H1 (cell line): ENCODE data around the gene FANCE.

Experiments
- CTCF ChIP-seq, 3 experiments: IDR thresholded peaks; 1 replicate in 2 of 3; 2 replicates in 1 of 3; pipeline versions ENCODE4 v1.5.1 to v1.6.1; 2011; ENCODE audit warnings: low read length in 3 of 3, mild to moderate bottlenecking in 3 of 3, inconsistent platforms in 2 of 3, low read depth in 1 of 3, moderate library complexity in 1 of 3; ENCODE audit not compliant: insufficient read depth in 1 of 3; ENCODE audit errors: control extremely low read depth in 1 of 3
- EP300 ChIP-seq, 2 experiments: IDR thresholded peaks; 1 replicate in 1 of 2; 2 replicates in 1 of 2; pipeline ENCODE4 v1.6.1; 2011 to 2012; ENCODE audit warnings: low read depth in 2 of 2, low read length in 2 of 2, mild to moderate bottlenecking in 2 of 2, borderline replicate concordance in 1 of 2, inconsistent platforms in 1 of 2, moderate library complexity in 1 of 2
- KDM5A ChIP-seq: fragments of 200-600 bp; IDR thresholded peaks from 2 replicates; pipeline ENCODE4 v1.7.1; 2012; ENCODE audit warnings: mild to moderate bottlenecking, low read length, inconsistent platforms, mixed read lengths
- NRF1 ChIP-seq: IDR thresholded peaks from 2 replicates; pipeline ENCODE4 v1.6.1; 2011; ENCODE audit warnings: mild to moderate bottlenecking, low read depth, low read length, improper control_type of control experiment
- RXRA ChIP-seq: IDR thresholded peaks from 2 replicates; pipeline ENCODE4 v1.6.1; 2011; ENCODE audit warnings: low read depth, mild to moderate bottlenecking, low read length, moderate library complexity; ENCODE audit not compliant: insufficient read depth

GRCh38 chr6:35473850-35474130, 21.7 kb downstream of the FANCE start:
- no peak for TF ChIP-seq CTCF (IDR thresholded peaks at IDR 0.05; ENCODE audit: control extremely low read depth in 1 of 3, insufficient read depth in 1 of 3, low read depth in 1 of 3, low read length in 3 of 3)
- TF ChIP-seq EP300 (IDR thresholded peaks at IDR 0.05; ENCODE audit: borderline replicate concordance in 1 of 2, low read depth in 2 of 2, low read length in 2 of 2) = no peak
- TF ChIP-seq NRF1 = no peak
- no peak for TF ChIP-seq KDM5A
- TF ChIP-seq RXRA = no peak
